ENCODE data around the gene NTRK2. TPM values are rescaled to one million over a fixed set of nuclear protein-coding genes. Genes with fewer than 3 reads are reported as not detected.

Gene NTRK2
- total and polyA plus RNA-seq, 8 donors: 6.0 to 31.4 (median 14.5) TPM

DNA sequence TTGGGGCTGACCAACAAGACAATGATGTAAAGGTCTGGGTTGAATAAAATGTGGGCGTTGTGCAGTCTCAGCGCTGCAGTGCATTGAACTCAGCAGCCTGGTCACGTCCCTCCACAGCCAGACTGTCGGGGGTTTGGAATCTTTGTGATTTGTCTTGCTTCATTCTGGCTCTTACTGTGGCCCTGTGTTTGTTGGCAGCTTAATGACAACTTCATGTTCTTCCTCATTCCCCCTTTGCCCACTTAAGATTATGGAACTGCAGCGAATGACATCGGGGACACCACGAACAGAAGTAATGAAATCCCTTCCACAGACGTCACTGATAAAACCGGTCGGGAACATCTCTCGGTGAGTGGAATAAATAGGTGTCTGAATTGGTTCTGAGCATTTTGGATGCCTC is 75.2 kb downstream of the NTRK2 start:
- ATAC-seq (no peak), DNase-seq (no peak), FAIRE-seq (no peak)
- intact Hi-C loops (cut with DNase I): no loop called here
- no peaks in the 10 kb centered on the region for H3K36me3 ChIP-seq
- no peak overlapping the region for H3K4me3 ChIP-seq
- WGBS, 2 donors: 85 to 88% methylated on average over 11 of the region's 11 CpGs
- no peaks in the 10 kb centered on the region for H3K9me3 ChIP-seq
- H3K27me3 ChIP-seq: no peaks in the 10 kb centered on the region
- no peak overlapping the region for H3K27ac ChIP-seq
- TF ChIP-seq, protein P1, sequence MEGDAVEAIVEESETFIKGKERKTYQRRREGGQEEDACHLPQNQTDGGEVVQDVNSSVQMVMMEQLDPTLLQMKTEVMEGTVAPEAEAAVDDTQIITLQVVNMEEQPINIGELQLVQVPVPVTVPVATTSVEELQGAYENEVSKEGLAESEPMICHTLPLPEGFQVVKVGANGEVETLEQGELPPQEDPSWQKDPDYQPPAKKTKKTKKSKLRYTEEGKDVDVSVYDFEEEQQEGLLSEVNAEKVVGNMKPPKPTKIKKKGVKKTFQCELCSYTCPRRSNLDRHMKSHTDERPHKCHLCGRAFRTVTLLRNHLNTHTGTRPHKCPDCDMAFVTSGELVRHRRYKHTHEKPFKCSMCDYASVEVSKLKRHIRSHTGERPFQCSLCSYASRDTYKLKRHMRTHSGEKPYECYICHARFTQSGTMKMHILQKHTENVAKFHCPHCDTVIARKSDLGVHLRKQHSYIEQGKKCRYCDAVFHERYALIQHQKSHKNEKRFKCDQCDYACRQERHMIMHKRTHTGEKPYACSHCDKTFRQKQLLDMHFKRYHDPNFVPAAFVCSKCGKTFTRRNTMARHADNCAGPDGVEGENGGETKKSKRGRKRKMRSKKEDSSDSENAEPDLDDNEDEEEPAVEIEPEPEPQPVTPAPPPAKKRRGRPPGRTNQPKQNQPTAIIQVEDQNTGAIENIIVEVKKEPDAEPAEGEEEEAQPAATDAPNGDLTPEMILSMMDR (IDR thresholded peaks at IDR 0.05): no peak
- no peaks in the 10 kb centered on the region for H3K4me1 ChIP-seq

DNA sequence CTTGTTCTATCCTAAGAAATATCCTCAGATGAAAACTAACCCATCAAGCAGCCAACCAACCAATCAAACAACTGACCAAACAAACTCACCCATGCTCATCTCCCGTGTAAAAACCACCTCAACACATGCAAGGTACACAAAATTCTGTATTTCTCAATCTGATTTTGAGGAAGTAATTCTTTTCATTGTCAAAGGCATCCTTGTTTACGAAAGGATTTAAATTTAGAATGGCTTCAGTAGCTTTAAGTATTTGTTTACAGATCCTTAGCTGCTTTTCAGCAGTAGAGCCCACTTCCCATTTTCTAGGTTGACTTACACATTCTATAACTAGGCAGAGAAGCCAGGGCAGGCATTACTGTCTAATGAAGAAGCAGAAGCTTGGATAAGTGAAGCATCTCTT is 78.6 kb downstream of the NTRK2 start:
- FAIRE-seq (no peak), DNase-seq (no peak), ATAC-seq (no peak)
- intact Hi-C loops (cut with DNase I): no loop called here
- Histone ChIP-seq H3K27me3 (no peaks in the 10 kb centered on the region), H3K4me3 (no peak overlapping the region), H3K9me3 (no peaks in the 10 kb centered on the region), H3K36me3 (no peaks in the 10 kb centered on the region), H3K27ac (no peak overlapping the region), H3K4me1 (no peaks in the 10 kb centered on the region)
- 58 to 59% methylated on average over 2 of the region's 2 CpGs for WGBS, 2 donors
- TF ChIP-seq, protein P1 (IDR thresholded peaks at IDR 0.05): no peak

DNA sequence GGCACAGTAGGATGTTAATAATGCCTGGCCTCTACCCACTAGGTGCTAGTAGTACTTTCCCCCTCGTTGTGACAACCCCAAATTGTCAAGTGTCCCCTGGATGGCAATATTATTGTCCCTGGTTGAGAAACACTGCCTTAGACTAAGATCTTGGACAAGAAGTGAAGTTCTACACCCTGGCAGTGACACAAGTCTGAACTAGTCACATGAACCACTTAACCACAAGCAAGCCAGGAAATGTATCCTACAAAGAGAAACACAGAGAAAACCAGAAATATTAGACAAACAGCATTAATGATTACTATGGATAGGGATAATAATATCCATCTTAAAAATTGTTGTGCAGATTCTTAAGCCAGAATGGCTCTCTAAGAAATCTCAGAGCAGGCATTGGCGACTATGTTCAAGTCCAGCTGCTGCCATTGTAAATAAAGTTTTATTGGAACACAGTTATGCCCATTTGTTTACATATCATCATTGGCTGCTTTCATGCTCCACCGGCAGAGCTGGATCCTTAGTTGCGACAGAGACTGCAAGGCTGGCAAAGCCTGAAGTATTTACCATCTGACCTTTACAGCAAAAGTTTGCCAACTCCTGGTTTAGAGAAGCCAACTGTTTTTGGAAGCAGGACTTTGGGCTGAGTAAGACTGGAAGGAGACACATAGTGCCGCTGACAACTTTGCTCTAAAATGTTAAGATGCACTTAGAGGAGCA is 80.8 kb downstream of the NTRK2 start:
- H3K4me1 ChIP-seq: no peaks in the 10 kb centered on the region
- intact Hi-C loops (cut with DNase I): no loop called here
- ATAC-seq (no peak), DNase-seq (no peak), FAIRE-seq (no peak)
- H3K27ac ChIP-seq: no peak overlapping the region
- 56 to 68% methylated on average over 5 of the region's 5 CpGs for WGBS, 2 donors
- no peaks in the 10 kb centered on the region for H3K27me3 ChIP-seq
- H3K36me3 ChIP-seq: no peaks in the 10 kb centered on the region
- H3K4me3 ChIP-seq: no peak overlapping the region
- no peaks in the 10 kb centered on the region for H3K9me3 ChIP-seq
- TF ChIP-seq, protein P1 (IDR thresholded peaks at IDR 0.05): no peak

DNA sequence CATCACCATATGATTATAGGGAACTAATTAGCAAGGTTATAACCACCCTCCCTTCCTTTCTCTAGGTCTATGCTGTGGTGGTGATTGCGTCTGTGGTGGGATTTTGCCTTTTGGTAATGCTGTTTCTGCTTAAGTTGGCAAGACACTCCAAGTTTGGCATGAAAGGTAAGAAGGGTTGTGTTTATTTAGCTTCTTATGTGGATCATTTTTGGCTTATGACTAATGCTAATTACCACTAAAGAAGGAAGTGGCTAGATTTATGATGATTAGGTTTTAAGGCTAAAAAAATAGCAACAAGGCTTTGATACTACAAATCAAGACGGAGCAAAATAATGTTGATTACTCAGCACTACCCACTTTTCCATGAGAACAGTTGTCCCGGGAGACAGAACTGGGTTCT is 82.4 kb downstream of the NTRK2 start:
- Histone ChIP-seq H3K9me3 (no peaks in the 10 kb centered on the region), H3K4me1 (no peaks in the 10 kb centered on the region), H3K36me3 (no peaks in the 10 kb centered on the region), H3K27me3 (no peaks in the 10 kb centered on the region), H3K27ac (no peak overlapping the region), H3K4me3 (no peak overlapping the region)
- WGBS, 2 donors: 57 to 74% methylated on average over 3 of the region's 3 CpGs
- FAIRE-seq (no peak), DNase-seq (no peak), ATAC-seq (no peak)
- intact Hi-C loops (cut with DNase I): no loop called here
- TF ChIP-seq, protein P1 (IDR thresholded peaks at IDR 0.05): no peak

DNA sequence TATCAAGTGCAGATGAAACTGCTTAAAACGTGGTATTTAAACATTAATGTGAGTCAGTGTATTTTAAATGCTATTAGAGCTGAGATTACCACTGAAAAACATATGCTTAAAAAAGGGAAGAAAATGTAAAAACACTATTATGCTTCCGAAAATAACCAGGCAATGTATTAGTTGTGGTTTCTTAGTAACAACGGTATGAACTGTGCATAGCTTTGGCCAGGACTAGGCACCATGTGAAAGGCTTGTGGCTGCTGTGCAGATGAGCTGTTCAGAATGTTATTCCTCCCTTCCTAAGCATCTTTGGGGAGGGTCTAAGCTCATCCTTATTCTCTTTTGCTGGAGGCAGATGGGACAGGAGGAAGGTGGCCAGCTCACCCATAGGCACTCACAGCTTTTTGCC is 84.9 kb downstream of the NTRK2 start:
- DNase-seq: no peak
- Histone ChIP-seq H3K27me3 (peaks cover 0 to 6% (median 0%) of the 10 kb centered on the region in 4 donors), H3K4me1 (no peaks in the 10 kb centered on the region), H3K27ac (no peak overlapping the region), H3K36me3 (no peaks in the 10 kb centered on the region), H3K4me3 (no peak overlapping the region), H3K9me3 (no peaks in the 10 kb centered on the region)
- ATAC-seq: peak in 2 of 4 donors; percentile 29 to 56
- intact Hi-C loops (cut with DNase I): no loop called here
- FAIRE-seq: no peak
- TF ChIP-seq, protein P1 (IDR thresholded peaks at IDR 0.05): no peak
- 55 to 67% methylated on average over 3 of the region's 3 CpGs for WGBS, 2 donors

Data from pancreas (tissue), 10 donors.